Stimulated activated CD4-positive, alpha-beta T cell treated with anti-CD3 and anti-CD28 coated beads, Interleukin-1b, Interleukin-23, amount 100 ng/mL, for 1 hour (primary cell): Measurements from ENCODE around the gene KRTAP5-5.

ENCODE experiments used
- DNase-seq, 2 donors: peaks; one replicate each; pipeline ENCODE4 v3.0.0-alpha.2; 2020; ENCODE audit warnings: low read depth in 2 of 2

KRTAP5-5 gene

GRCh38 chr11:1676229-1676740 lies 46.7 kb downstream of the KRTAP5-5 start:
- DNase-seq, result no peak

GRCh38 chr11:1679881-1680280 lies 50.3 kb downstream of the KRTAP5-5 start:
- no peak for DNase-seq
